Peyer's patch (tissue), 4 donors: ENCODE data around the gene ATXN1. TPM values are rescaled to one million over a fixed set of nuclear protein-coding genes. Genes with fewer than 3 reads are reported as not detected.

ENCODE experiments used
- DNase-seq, 3 donors: peaks; one replicate each; pipeline ENCODE4 v3.0.0-alpha.2; 2017 to 2019
- H3K27ac ChIP-seq, 4 donors: fragments of 200-600 bp; sonication (generic); one replicate each; pipeline ENCODE4 v1.5.1; 2016 to 2019
- H3K27me3 ChIP-seq, 2 donors: fragments of 200-600 bp; sonication (generic); one replicate each; pipeline ENCODE4 v1.5.1; 2019
- H3K36me3 ChIP-seq, 3 donors: fragments of 200-600 bp; sonication (generic); one replicate each; pipeline ENCODE4 v1.5.1; 2016 to 2019
- H3K4me1 ChIP-seq, 4 donors: fragments of 200-600 bp; sonication (generic); one replicate each; pipeline ENCODE4 v1.5.1; 2016 to 2019
- H3K4me3 ChIP-seq, 4 donors: fragments of 200-600 bp; sonication (generic); 1 replicate in 3 of 4; 2 replicates in 1 of 4; pipeline ENCODE4 v1.5.1; 2016 to 2019; ENCODE audit warnings: mild to moderate bottlenecking in 1 of 4
- H3K9me3 ChIP-seq, 4 donors: fragments of 200-600 bp; sonication (generic); one replicate each; pipeline ENCODE4 v1.5.1; 2016 to 2019; ENCODE audit warnings: mild to moderate bottlenecking in 1 of 4
- POLR2A ChIP-seq, 2 donors: fragments of 450-650 bp; IDR thresholded peaks; one replicate each; pipeline ENCODE4 v1.5.1; 2017; ENCODE audit warnings: antibody characterized with exemption in 2 of 2, mild to moderate bottlenecking in 2 of 2, moderate library complexity in 2 of 2
- total RNA-seq, 4 donors: library from RNA; depleted of rRNA; stranded (reverse); fragments of >200 nt; gene quantifications; one replicate each; pipeline ENCODE4 v1.1.0, GENCODE V29; 2016
- TF ChIP-seq, protein P1 (sequence below), 6 experiments: fragments of 450-650 bp in 4 of 6; fragments of 200-600 bp in 2 of 6; sonication (generic) in 1 of 6; IDR thresholded peaks; one replicate each; pipeline ENCODE4 v1.5.1; 2017 to 2019; ENCODE audit warnings: antibody characterized with exemption in 6 of 6, mild to moderate bottlenecking in 3 of 6, moderate library complexity in 1 of 6

Gene ATXN1
- total RNA-seq, 4 donors from 2014 or later: 34.7 to 48.5 (median 43.1) TPM

DNA sequence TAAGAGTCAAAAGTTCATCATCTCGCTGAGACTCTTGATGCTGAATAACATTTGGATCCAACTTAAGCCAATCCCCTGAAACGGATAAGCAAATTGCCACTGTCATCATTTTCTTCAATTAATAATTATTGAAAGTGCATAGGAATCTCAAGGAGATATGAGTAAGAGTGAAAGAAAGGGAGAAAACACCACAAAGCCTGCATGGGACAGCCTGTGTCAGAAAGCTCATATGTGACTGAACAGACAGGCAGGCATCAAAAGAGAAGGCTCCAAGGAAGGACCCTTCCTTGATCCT is 13.3 kb downstream of the ATXN1 start:
- Histone ChIP-seq H3K4me3 (no peak overlapping the region), H3K4me1 (peaks cover 0 to 54% (median 3%) of the 10 kb centered on the region in 4 donors), H3K27me3 (no peaks in the 10 kb centered on the region), H3K27ac (peak overlapping the region in 2 of 4 donors; percentile 40 to 61), H3K36me3 (no peaks in the 10 kb centered on the region), H3K9me3 (no peaks in the 10 kb centered on the region)
- TF ChIP-seq, protein P1, sequence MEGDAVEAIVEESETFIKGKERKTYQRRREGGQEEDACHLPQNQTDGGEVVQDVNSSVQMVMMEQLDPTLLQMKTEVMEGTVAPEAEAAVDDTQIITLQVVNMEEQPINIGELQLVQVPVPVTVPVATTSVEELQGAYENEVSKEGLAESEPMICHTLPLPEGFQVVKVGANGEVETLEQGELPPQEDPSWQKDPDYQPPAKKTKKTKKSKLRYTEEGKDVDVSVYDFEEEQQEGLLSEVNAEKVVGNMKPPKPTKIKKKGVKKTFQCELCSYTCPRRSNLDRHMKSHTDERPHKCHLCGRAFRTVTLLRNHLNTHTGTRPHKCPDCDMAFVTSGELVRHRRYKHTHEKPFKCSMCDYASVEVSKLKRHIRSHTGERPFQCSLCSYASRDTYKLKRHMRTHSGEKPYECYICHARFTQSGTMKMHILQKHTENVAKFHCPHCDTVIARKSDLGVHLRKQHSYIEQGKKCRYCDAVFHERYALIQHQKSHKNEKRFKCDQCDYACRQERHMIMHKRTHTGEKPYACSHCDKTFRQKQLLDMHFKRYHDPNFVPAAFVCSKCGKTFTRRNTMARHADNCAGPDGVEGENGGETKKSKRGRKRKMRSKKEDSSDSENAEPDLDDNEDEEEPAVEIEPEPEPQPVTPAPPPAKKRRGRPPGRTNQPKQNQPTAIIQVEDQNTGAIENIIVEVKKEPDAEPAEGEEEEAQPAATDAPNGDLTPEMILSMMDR (IDR thresholded peaks at IDR 0.05): no peak
- TF ChIP-seq POLR2A (IDR thresholded peaks at IDR 0.05): no peak
- DNase-seq: no peak

DNA sequence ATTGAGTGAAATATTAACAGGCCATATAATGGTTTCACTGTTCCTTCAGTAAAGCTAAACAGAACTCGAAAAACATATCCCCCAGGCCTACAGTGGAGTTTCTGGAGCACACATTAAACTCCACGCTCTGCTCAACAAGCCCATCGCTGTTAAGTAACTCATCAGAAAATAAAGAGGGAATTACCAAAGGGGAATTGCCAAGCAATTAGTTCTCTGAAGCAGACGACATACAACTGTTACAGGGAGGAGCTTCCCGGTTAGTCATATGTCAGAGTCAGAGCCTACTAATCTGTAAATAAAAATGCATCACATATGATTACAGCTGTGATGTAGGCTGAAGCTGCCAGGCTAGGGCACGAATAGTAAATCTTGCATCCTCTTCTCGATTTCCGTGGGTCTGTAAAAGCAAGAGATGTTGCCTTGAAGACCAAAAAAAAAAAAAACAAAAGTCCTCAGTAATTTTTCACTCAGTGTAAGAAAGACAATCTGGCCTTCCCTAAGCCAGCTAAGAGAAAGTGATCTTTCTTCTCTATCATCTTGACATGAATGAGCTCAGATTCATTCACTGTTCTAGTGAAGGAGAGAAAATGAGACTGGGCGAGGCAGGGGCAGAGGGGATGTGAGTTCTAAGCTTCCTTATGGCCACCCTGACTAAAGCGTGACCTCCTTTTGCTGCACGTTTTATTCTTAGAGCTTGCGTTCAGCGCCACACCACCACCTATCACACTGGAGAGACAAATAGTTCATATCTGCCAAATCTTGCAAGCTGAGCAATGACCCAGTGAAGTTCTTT is 13.8 kb downstream of the ATXN1 start:
- no peak for TF ChIP-seq POLR2A (IDR thresholded peaks at IDR 0.05)
- TF ChIP-seq, protein P1 (IDR thresholded peaks at IDR 0.05): no peak
- peak overlapping the region in 3 of 4 donors; percentile 34 to 61 (median 40) for H3K27ac ChIP-seq
- no peak overlapping the region for H3K4me3 ChIP-seq
- H3K4me1 ChIP-seq: peaks cover 0 to 49% (median 3%) of the 10 kb centered on the region in 4 donors
- no peaks in the 10 kb centered on the region for H3K9me3 ChIP-seq
- H3K36me3 ChIP-seq: no peaks in the 10 kb centered on the region
- DNase-seq: no peak
- no peaks in the 10 kb centered on the region for H3K27me3 ChIP-seq

DNA sequence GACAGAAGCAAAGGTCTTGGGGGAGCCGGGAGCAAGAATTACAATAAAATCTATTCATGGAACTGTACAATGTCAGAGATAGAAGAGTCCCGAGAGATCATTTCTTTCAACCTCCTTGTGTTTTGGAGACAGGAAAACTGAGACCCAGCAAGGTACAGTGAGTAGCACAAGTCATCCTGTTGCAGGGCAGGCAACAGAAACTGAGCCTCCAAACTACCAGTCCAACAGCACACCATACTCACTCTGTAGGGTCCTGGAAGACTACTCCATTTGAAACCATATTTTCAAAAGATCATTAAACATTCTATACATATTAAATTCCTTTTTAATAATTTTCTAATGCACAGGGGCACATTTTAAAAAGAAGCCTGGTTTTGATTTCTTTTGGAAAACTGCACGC is 14.4 kb downstream of the ATXN1 start:
- TF ChIP-seq, protein P1 (IDR thresholded peaks at IDR 0.05): no peak
- TF ChIP-seq POLR2A (IDR thresholded peaks at IDR 0.05): no peak
- H3K4me3 ChIP-seq: no peak overlapping the region
- peak overlapping the region in 2 of 4 donors; percentile 34 to 61 for H3K27ac ChIP-seq
- no peaks in the 10 kb centered on the region for H3K36me3 ChIP-seq
- peaks cover 0 to 48% (median 3%) of the 10 kb centered on the region in 4 donors for H3K4me1 ChIP-seq
- no peak for DNase-seq
- no peaks in the 10 kb centered on the region for H3K27me3 ChIP-seq
- no peaks in the 10 kb centered on the region for H3K9me3 ChIP-seq

DNA sequence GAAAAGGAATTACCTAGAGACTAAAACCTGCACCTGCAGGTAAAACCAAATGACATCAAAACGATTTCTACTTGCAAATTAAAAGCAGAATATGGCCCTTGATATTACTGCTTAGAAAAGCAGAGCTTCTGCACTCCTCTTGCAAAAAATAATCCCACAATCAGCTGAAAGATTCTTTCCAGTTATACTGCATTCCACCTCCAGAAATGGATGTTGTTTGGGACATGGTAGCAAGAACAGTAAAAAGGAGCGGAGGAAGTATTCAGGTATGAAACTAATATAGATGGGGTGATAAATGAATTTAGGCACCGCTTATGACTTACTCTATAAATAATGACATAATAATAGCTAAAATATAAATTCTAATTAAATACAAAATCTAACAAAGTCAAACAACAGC is 14.9 kb downstream of the ATXN1 start:
- no peak for DNase-seq
- peaks cover 0 to 48% (median 3%) of the 10 kb centered on the region in 4 donors for H3K4me1 ChIP-seq
- H3K9me3 ChIP-seq: no peaks in the 10 kb centered on the region
- H3K36me3 ChIP-seq: no peaks in the 10 kb centered on the region
- H3K4me3 ChIP-seq: no peak overlapping the region
- no peak overlapping the region for H3K27ac ChIP-seq
- TF ChIP-seq, protein P1 (IDR thresholded peaks at IDR 0.05): no peak
- no peak for TF ChIP-seq POLR2A (IDR thresholded peaks at IDR 0.05)
- no peaks in the 10 kb centered on the region for H3K27me3 ChIP-seq

DNA sequence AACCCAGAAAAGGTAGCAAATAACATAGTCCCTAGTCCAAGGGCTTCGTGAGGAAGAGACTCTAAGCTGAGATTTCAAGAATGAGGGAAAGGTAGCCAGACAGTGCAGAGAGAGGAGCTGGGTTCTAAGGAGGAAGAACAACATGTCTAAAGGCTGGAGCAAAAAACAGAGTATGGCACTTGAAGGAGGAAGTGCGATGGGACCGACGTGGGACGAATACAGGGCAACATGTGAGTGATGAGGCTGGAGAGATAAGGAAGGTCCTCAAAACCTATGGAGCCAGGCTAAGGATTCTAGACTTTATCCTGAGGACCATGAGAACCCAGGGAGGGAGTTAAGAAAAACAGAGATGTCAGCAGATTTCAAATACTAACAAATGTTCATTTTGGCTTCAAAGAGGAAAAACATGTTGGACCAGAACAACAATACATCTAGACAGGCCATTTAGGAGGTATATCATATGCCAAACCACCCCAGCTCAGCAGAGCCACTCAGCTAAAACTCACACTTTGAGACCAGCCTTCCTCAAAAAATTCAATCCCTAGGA is 17.5 kb downstream of the ATXN1 start:
- H3K27ac ChIP-seq: no peak overlapping the region
- TF ChIP-seq, protein P1 (IDR thresholded peaks at IDR 0.05): no peak
- TF ChIP-seq POLR2A (IDR thresholded peaks at IDR 0.05): no peak
- H3K4me3 ChIP-seq: no peak overlapping the region
- no peaks in the 10 kb centered on the region for H3K9me3 ChIP-seq
- no peaks in the 10 kb centered on the region for H3K27me3 ChIP-seq
- no peaks in the 10 kb centered on the region for H3K36me3 ChIP-seq
- H3K4me1 ChIP-seq: peaks cover 0 to 52% (median 3%) of the 10 kb centered on the region in 4 donors
- no peak for DNase-seq
